ENCODE results near the gene MAOA.
"Not testable (repeated sequence)": the region's sequence is repeated elsewhere in the genome, so short reads cannot be mapped to it uniquely, and the experiment has no call there.

MAOA gene

GRCh38 chrX:43663173-43663572 is 7.1 kb downstream of the MAOA start:
- no peak for DNase-seq (ENCODE audit: low spot score)

GRCh38 chrX:43664258-43664657 is 8.2 kb downstream of the MAOA start:
- no peak for DNase-seq (ENCODE audit: low spot score)

DNA sequence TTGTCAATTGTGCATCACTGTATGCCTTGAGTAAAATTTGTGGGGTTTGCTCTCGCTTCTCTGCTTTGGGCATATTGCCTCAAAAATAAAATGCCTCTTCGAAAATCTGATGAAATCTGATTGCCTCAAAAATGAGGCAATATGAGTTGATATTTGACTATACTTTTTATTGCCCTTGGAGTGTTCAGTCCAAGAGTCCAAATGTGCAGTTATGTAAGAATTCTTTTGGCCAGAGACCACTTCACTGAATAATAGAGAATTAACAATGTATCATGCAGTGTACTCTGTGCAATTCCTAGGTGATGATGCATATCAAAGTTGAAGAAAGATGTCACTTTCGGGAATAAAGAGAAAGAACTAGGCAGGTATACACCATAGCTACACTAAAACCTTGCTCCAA is 8.6 kb downstream of the MAOA start:
- no peak for DNase-seq (ENCODE audit: low spot score)

- no peak for DNase-seq (ENCODE audit: low spot score)
Observed at GRCh38 chrX:43666311-43666912, 10.3 kb downstream of the MAOA start.

DNA sequence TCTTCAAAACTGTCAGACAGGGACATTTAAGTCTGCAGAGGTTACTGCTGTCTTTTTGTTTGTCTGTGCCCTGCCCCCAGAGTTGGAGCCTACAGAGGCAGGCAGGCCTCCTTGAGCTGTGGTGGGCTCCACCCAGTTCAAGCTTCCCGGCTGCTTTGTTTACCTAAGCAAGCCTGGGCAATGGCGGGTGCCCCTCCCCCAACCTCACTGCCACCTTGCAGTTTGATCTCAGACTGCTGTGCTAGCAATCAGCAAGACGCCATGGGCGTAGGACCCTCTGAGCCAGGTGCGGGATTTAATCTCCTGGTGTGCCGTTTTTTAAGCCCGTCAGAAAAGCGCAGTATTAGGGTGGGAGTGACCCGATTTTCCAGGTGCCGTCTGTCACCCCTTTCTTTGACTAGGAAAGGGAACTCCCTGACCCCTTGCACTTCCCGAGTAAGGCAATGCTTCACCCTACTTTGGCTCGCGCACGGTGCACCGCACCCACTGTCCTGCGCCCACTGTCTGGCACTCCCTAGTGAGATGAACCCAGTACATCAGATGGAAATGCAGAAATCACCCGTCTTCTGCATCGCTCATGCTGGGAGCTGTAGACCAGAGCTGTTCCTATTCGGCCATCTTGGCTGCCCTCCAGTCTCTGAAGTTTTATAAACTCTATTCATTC is 20.0 kb downstream of the MAOA start:
- DNase-seq (ENCODE audit: low spot score), result not testable (repeated sequence)

DNA sequence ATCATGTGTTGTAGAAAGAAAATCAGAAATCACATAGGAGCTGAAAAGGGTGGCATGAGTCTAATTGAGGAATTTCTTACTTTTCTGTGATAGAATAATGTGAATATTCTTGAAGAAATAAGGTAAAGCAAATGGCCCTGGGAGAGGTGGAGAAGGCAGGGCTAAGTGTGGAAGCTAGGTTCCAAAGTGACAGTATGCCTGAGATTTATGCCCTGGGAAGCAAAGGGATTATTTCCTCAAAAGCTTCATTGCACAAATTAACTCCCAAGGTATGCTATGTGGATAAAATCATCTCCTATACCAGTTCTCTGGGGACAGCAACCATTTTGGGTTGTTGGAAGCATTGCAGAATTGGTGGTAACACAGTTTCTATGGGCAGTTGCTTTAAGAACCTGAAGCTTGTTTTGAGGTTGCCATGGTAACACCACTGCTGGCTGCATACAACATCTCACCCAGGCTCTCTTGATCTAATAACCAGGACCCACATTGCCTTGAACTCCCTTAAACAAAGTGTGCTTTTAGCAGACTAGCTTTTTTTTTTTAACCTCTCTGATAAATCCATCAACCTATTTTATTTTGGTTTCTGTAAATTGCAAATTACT is 21.0 kb downstream of the MAOA start:
- no peak for DNase-seq (ENCODE audit: low spot score)

DNA sequence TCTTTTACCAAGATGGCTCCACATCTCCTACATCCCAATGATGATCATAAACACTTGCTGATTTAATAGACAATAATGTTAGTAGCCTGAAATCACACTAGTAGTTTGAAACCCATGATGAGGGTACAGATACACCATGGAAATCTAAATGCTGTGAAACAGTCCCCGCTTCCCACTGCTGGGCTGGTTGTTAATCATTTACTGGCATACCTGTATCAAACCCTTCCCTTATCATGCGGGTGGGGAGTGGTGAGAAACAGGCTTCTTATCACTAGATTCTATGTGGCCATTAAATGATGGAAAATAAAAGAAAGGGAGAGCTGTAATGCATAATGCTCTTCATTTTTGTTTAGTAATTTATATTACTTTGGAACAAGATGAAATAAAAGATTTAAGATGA is 21.9 kb downstream of the MAOA start:
- no peak for DNase-seq (ENCODE audit: low spot score)

DNA sequence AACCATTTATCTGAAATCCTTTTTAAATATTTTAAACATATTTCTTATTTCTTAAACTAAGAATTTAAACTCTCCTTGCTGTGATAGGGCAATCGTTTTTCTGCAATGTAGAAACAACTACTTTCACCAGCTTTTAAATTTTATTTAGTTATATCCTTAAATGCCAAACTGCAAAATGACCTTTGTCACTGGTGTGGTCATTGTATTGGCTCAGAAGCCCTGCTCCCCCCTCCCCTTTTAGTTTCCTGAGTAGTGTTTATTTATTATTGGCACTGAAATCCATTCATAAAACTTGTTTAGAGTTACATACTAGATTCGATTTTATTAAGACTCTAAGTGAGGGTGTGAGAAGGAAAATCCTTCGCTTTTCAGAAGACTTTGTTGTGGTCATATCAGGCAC is 23.0 kb downstream of the MAOA start:
- DNase-seq (ENCODE audit: low spot score), result no peak

DNA sequence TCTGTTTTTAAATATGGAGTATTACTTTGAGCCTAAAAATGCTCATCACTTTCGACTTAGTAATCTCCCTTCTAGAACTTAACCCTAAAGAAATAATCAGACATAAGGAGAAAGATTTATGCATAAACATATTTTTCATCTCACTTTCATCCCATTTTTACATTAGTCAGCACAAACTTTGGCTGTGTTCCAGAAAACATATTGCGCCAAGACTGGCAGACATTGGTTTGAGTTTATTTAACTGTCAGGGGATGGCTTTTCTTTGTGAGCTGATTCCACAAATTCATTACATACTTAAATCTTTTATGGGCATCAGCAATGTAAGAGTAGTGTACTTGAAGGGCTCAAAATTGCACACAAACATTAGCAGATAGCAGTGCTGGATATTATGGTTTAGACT is 23.7 kb downstream of the MAOA start:
- no peak for DNase-seq (ENCODE audit: low spot score)

- DNase-seq (ENCODE audit: low spot score), result no peak
Observed at GRCh38 chrX:43682726-43683125, 26.6 kb downstream of the MAOA start.

- DNase-seq (ENCODE audit: low spot score), result no peak
Observed at GRCh38 chrX:43685221-43685620, 29.1 kb downstream of the MAOA start.

GRCh38 chrX:43688586-43688985 is 32.5 kb downstream of the MAOA start:
- no peak for DNase-seq (ENCODE audit: low spot score)

DNA sequence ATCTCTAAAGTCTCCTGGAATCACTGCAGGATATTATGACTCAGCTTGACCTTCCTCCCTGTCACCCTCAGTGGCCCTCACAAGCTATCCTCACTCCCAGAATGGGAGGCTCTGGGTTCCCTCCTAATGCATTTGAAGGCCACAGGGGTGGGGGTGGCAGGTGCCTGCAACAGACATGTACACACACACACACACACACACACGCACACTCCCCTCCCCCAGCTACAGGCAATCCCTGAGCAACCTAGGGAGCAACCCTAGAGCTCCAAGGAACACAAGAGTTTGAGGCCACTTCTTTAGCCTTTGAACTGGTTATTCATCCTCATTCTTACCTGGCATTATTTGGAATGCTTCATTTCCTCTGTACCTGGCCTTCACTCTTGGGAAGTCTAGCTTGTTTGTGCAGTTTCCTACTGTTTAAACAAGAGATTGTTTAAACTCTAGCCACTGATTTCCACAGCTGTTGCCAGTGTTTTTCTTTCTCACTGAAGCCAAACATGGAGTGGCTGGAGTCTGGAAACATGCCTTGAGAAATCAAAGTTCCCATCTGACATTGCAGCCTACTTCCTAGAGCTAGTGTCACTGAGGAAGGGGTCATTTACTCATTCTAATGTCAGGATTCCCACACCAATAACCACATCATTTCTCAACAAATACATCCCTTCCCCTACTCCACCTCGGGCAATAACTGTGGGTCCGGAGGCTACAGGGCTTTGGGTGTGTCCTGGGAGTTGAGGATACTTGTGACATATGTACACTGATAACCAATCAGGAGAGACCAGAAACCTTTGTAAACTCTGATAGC is 37.7 kb downstream of the MAOA start:
- no peak for DNase-seq (ENCODE audit: low spot score)

GRCh38 chrX:43699475-43699874 is 43.4 kb downstream of the MAOA start:
- DNase-seq (ENCODE audit: low spot score), result no peak

- DNase-seq (ENCODE audit: low spot score), result no peak
Observed at GRCh38 chrX:43702079-43702524, 46.0 kb downstream of the MAOA start.

DNA sequence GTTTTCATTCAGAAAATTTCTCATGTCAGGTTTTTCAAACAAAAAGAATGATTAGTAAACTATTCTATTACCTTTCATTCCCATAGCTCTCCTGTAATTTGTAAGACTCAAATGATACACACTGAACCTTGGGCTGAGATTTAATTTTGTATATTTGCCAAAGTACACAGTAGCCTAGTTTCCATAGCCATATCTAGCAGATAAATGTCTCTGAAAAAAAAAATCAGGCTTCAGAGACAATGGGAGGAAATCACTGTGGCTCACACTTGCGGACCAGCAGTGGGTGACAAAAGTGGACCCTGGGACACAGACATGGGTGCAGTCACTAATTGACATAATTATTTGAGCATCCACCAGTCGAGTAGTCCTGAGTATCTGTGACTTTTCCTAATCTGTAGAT is 46.6 kb downstream of the MAOA start:
- DNase-seq (ENCODE audit: low spot score), result no peak

- no peak for DNase-seq (ENCODE audit: low spot score)
Observed at GRCh38 chrX:43703211-43703791, 47.2 kb downstream of the MAOA start.

GRCh38 chrX:43706786-43707370 is 50.8 kb downstream of the MAOA start:
- no peak for DNase-seq (ENCODE audit: low spot score)

- no peak for DNase-seq (ENCODE audit: low spot score)
Observed at GRCh38 chrX:43707812-43708548, 51.9 kb downstream of the MAOA start.

GRCh38 chrX:43716144-43716543 is 60.0 kb downstream of the MAOA start:
- no peak for DNase-seq (ENCODE audit: low spot score)

GRCh38 chrX:43716696-43717095 is 60.6 kb downstream of the MAOA start:
- no peak for DNase-seq (ENCODE audit: low spot score)
